ENCODE data around the gene RIN1. TPM values are rescaled to one million over a fixed set of nuclear protein-coding genes. Genes with fewer than 3 reads are reported as not detected.

Gene RIN1
- total RNA-seq, 1 donor from 2014 or later: 2.3 TPM

DNA sequence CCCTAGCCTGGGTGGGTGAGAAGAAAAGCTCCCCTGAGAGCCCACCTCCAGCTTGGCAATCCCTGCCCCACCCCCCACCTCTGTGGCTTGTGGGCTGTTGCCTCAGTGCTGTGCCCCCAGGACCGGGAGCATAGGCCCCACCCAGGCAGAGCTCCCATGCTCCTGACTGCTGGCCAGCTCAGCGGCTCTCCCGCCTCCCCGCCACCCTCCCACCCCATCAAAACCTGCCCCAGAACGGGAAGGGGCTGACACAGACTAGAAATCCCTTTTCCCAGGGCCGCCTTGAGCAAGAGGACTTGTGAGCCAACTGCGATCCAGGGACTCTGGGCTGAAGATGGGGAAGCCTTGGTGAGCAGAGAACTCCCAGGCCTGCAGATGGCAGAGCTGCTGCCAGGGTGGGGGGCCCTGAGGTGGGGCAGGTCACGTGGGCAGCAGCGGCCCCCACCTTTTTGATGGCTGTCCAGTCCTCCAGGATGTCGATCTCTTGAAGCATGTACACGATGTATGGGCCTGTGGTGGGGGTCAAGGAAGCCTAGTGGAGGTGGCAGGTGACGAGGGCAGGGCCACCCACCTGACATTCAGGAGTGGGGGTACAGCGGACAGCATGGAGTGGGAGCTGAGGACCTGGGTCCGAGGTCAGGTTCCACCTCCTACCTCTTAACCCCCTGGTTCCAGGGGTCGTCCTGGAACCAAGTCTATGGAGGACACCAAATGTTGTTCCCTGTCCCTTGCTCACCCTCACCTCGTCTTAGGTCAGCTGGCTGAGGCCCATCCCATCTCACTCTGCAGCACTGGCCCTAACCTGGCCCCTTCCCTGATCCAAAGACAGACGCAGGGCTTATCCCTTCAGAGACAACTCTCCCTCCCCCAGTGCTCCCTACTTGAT is 2.3 kb upstream of the RIN1 start:
- H3K27me3 Mint-ChIP-seq: peaks cover 11% of the 10 kb centered on the region
- peaks cover 6% of the 10 kb centered on the region for H3K4me1 Mint-ChIP-seq (ENCODE audit: low read depth)
- TF ChIP-seq, protein P1, sequence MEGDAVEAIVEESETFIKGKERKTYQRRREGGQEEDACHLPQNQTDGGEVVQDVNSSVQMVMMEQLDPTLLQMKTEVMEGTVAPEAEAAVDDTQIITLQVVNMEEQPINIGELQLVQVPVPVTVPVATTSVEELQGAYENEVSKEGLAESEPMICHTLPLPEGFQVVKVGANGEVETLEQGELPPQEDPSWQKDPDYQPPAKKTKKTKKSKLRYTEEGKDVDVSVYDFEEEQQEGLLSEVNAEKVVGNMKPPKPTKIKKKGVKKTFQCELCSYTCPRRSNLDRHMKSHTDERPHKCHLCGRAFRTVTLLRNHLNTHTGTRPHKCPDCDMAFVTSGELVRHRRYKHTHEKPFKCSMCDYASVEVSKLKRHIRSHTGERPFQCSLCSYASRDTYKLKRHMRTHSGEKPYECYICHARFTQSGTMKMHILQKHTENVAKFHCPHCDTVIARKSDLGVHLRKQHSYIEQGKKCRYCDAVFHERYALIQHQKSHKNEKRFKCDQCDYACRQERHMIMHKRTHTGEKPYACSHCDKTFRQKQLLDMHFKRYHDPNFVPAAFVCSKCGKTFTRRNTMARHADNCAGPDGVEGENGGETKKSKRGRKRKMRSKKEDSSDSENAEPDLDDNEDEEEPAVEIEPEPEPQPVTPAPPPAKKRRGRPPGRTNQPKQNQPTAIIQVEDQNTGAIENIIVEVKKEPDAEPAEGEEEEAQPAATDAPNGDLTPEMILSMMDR (IDR thresholded peaks at IDR 0.05; ENCODE audit: unreplicated experiment): no peak
- H3K27ac Mint-ChIP-seq: peak overlapping the region; percentile 48
- peaks cover 4% of the 10 kb centered on the region for H3K36me3 Mint-ChIP-seq (ENCODE audit: insufficient read depth)
- H3K4me3 Mint-ChIP-seq (ENCODE audit: low read depth): no peak overlapping the region
- DNase-seq (ENCODE audit: low spot score, unreplicated experiment): no peak
- H3K9me3 Mint-ChIP-seq (ENCODE audit: low read depth): no peaks in the 10 kb centered on the region

DNA sequence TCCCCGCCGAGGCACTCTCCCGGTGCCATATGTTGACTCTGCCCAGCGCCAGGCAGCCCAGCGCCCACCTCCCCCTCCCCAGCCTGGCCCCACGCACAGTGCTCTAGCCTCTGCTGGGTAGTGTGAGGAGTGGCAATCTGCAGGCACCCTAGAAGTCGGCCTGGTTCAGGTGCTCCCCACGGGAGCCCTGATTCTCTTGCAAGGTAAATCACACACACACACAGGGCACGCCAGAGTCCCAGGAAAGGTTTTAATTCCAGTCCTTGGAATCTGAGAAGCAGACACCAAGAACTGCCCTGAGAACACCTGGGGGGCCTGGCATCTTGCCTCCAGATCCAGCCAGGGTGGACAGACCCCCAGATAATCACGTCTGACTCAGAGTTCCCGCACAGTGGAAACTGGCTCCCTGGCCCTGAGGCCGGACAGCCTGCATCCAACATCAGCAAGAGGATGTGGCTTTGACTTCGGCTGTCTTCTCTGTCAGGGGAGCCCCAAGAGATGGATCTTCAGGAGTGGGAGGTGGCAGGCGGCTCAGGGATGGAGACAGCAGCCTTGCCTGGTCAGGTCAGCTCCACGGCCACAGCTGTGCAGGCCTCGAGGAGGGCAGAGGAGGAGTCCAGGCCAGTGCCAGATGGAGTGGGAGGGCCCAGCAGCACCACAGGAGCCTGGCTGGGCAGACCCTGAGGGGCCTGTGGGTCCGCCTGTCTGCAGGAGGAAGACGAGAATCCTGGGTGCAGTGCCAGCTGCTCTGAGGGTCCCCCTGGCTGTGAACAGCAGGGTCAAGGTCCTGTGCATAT is 1.1 kb upstream of the RIN1 start:
- Mint-ChIP-seq H3K36me3 (ENCODE audit: insufficient read depth) (peaks cover 4% of the 10 kb centered on the region), H3K27ac (no peak overlapping the region), H3K4me3 (ENCODE audit: low read depth) (no peak overlapping the region), H3K27me3 (peaks cover 11% of the 10 kb centered on the region), H3K4me1 (ENCODE audit: low read depth) (peaks cover 2% of the 10 kb centered on the region), H3K9me3 (ENCODE audit: low read depth) (no peaks in the 10 kb centered on the region)
- no peak for DNase-seq (ENCODE audit: low spot score, unreplicated experiment)
- TF ChIP-seq, protein P1 (IDR thresholded peaks at IDR 0.05; ENCODE audit: unreplicated experiment): no peak

DNA sequence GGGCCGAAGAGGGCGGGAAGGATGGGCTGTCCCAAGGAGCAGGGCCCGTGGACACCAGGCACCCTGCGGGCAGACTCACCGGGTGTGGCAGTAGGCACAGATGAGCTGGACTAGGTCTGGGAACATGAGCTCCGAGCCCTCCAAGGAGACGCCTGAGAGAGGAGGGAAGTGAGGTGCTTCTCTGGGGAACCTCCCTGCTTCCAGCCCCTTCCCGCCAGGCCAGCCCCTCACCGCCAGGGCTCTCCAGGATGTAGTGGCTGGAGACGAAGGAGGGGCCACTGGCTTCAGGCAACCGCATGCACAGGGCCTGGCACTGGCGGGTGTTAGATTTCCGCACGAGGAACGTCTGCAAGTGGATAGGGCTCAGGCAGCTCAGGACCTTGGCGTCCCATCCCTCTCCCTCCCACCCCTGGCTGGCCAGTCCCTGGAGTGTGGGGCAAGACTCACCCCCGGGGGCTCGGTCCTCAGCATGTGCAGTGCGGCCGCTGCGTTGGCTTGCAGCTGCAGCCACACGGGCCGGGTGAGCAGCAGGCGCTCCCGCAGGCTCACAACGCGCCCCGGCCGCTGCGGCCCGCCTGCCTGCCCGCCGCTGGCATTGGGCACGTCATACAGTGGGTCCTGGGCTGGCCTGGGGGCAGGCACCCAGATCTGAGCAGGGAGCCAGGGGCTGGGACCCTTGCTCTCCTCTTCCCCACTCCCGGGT is 552 bp downstream of the RIN1 start:
- Mint-ChIP-seq H3K4me1 (ENCODE audit: low read depth) (peaks cover 2% of the 10 kb centered on the region), H3K36me3 (ENCODE audit: insufficient read depth) (peaks cover 1% of the 10 kb centered on the region), H3K27ac (no peak overlapping the region), H3K9me3 (ENCODE audit: low read depth) (no peaks in the 10 kb centered on the region), H3K4me3 (ENCODE audit: low read depth) (peak overlapping the region; percentile 65), H3K27me3 (peaks cover 11% of the 10 kb centered on the region)
- TF ChIP-seq, protein P1 (IDR thresholded peaks at IDR 0.05; ENCODE audit: unreplicated experiment): no peak
- no peak for DNase-seq (ENCODE audit: low spot score, unreplicated experiment)

DNA sequence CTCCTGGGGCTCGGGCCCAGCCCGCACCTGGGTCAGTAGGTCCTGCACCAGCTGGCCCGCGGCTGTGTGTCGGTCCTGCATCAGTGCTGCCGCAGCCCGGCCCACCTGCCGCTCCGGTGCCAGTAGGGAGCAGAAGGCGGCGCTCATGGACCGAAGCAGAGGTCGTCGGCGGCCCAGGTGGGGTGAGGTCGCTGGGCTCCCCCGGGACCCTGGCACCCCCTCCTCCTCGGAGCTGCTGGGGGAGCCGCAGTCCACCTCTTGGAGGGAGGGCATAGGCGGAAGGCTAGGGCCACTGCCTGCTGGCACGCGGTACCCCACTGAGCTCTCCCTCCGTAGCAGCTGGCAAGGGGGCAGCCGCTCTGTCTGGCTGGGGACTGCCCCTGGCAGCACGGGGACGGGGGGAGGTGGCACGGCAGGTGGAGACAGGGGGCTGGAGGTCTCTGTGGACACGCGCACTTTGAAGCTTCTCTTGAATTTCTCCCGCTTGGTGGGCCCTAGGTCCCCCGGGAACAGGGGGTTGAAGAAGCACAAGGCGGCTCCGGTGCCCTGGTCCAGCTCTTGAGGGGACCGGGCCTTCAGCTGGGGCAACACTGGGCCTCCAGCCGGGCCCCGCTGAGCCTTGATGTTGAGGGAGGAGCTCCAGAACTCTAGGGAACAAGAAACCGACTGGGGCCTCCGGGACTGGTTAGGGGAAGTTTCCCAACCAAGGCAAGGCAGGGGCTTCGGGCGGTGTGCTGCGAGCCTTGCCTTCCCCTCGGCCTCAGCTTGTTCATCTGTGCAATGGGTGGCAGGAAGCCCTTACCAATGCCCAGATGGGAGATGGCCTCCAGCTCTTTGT is 1.4 kb downstream of the RIN1 start:
- Mint-ChIP-seq H3K4me1 (ENCODE audit: low read depth) (peaks cover 2% of the 10 kb centered on the region), H3K27me3 (peaks cover 16% of the 10 kb centered on the region), H3K9me3 (ENCODE audit: low read depth) (no peaks in the 10 kb centered on the region), H3K36me3 (ENCODE audit: insufficient read depth) (peaks cover 1% of the 10 kb centered on the region), H3K27ac (no peak overlapping the region), H3K4me3 (ENCODE audit: low read depth) (no peak overlapping the region)
- TF ChIP-seq, protein P1 (IDR thresholded peaks at IDR 0.05; ENCODE audit: unreplicated experiment): no peak
- DNase-seq (ENCODE audit: low spot score, unreplicated experiment): no peak
